Retinal pigment epithelial cell (primary cell): Measurements from ENCODE around the gene KDELR1.
A peak's percentile ranks its signal among the peaks of the same experiment; 100 is the strongest.

Experiments
- DNase-seq: peaks from one replicate; pipeline ENCODE4 v3.0.0-alpha.2; 2010; ENCODE audit warnings: low read depth
- H3K4me3 ChIP-seq: 2 replicates; pipeline ENCODE4 v1.5.1; 2011; ENCODE audit warnings: mild to moderate bottlenecking, low read length, control low read depth, moderate library complexity
- CTCF ChIP-seq: conservative IDR thresholded peaks from 2 replicates; pipeline ENCODE4 v1.5.1; 2011; ENCODE audit warnings: low read depth, low read length, control low read depth, inconsistent platforms

The KDELR1 gene

GRCh38 chr19:48419158-48419920 lies 28.0 kb upstream of the KDELR1 start:
- no peak overlapping the region for H3K4me3 ChIP-seq
- TF ChIP-seq CTCF, result no peak
- DNase-seq, result no peak

GRCh38 chr19:48418317-48419064 lies 27.1 kb upstream of the KDELR1 start:
- no peak for TF ChIP-seq CTCF
- DNase-seq, result no peak
- no peak overlapping the region for H3K4me3 ChIP-seq

GRCh38 chr19:48417421-48417820 lies 26.1 kb upstream of the KDELR1 start:
- no peak for TF ChIP-seq CTCF
- H3K4me3 ChIP-seq, result no peak overlapping the region
- no peak for DNase-seq

GRCh38 chr19:48415806-48416221 lies 24.5 kb upstream of the KDELR1 start:
- no peak for TF ChIP-seq CTCF
- H3K4me3 ChIP-seq, result peak overlapping the region; percentile 30
- DNase-seq, result no peak

GRCh38 chr19:48415395-48415794 lies 24.0 kb upstream of the KDELR1 start:
- TF ChIP-seq CTCF, result no peak
- DNase-seq, result no peak
- H3K4me3 ChIP-seq, result peak overlapping the region; percentile 30

GRCh38 chr19:48413879-48414587 lies 22.7 kb upstream of the KDELR1 start:
- TF ChIP-seq CTCF, result no peak
- DNase-seq, result no peak
- H3K4me3 ChIP-seq, result no peak overlapping the region
